Activated CD4-positive, alpha-beta T cell treated with anti-CD3 and anti-CD28 coated beads, Interleukin-2, amount 50 U/mL, for 24 hours (primary cell): ENCODE data around the gene MAP2K5.

Source experiments
- DNase-seq, 2 donors: peaks; one replicate each; pipeline ENCODE4 v3.0.0-alpha.2; 2020; ENCODE audit warnings: low read depth in 1 of 2, low spot score in 1 of 2

MAP2K5 gene

DNA sequence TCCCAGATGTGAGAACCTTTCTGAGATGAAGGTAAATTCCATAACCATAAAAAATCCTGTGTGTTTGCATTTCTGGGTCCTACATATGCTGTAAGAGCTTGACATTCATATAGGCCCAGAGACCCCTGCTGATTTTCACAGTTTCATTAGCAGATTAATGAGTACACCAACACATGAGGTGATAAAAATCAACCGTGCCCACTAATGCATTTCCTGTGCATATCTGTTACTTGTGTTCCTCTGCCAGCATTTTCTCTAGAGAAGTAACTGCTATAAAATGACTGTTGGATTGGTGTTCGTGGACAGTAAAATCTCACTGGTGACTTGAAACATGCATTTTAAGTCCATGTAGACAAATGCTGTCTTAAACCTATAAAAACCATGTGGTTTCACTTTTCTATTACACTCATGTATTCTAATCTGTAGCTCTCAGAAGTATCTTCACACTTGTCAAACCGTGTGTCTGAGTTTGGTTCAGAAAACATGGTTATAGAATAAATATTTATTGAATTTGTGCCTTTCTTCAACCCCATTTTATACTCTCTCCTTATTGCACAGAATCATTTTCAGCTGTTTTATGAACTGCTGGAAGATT, 14.6 kb downstream of the MAP2K5 start:
- no peak for DNase-seq

- no peak for DNase-seq
These were observed 16.0 kb downstream of the MAP2K5 start for GRCh38 chr15:67558502-67558901.

DNA sequence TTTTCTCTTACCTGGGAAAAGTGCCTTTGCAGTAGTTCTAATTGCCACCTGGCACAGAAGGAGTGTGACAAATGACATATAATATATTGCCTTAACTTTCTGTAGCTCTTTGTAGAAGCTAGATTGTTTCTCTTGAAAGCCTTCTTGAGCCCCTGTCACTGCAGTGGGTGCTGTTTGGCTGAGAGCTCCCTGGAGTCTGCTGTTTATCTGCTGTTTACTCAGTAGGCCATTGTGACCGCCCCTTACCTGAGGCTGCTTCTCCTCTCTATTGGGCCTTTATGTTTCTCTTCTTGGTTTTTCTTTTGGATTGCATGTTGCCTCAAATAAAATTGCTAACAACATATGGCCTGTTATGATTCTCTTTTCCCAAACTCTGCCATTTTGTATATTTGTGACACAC, 16.7 kb downstream of the MAP2K5 start:
- DNase-seq = no peak

GRCh38 chr15:67559576-67559975, 17.1 kb downstream of the MAP2K5 start:
- no peak for DNase-seq

DNA sequence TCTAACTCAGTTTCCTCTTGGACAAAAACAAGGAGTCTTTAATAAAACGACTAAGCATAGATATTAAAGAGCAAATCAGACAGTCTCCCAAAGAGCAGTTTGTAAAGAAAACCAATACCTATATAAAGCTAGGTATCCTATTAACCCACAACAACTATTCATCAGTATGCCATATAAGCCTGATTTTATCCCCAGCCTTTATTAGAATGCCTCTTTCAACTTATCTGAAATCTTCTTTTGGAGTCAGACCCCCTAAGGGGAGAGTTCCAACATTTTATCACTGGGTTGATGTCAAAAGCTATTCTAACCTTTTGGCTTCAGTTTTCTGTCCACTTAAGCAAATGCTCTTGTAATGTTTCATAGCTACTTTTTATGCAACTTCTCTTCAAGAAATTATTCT, 17.8 kb downstream of the MAP2K5 start:
- DNase-seq = no peak

DNA sequence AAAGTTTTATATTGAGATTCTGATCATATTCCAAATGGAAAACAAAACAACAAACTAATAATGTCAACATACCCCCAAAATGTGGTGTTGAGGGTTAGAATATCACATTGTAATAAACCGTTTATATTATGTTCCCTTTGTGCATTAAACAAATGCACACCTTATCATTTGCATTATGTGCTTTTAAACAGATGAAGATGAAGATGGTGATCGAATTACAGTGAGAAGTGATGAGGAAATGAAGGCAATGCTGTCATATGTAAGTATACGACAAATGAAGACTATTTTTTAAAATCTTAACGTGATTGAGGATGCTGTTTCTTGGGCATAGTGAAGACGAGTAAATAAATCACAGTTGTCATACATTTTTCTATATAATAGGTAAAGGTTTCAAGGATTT, 20.6 kb downstream of the MAP2K5 start:
- no peak for DNase-seq

GRCh38 chr15:67564021-67564967, 21.8 kb downstream of the MAP2K5 start:
- DNase-seq = no peak

GRCh38 chr15:67564968-67565345, 22.5 kb downstream of the MAP2K5 start:
- DNase-seq = no peak

GRCh38 chr15:67569668-67570067, 27.2 kb downstream of the MAP2K5 start:
- DNase-seq = no peak

DNA sequence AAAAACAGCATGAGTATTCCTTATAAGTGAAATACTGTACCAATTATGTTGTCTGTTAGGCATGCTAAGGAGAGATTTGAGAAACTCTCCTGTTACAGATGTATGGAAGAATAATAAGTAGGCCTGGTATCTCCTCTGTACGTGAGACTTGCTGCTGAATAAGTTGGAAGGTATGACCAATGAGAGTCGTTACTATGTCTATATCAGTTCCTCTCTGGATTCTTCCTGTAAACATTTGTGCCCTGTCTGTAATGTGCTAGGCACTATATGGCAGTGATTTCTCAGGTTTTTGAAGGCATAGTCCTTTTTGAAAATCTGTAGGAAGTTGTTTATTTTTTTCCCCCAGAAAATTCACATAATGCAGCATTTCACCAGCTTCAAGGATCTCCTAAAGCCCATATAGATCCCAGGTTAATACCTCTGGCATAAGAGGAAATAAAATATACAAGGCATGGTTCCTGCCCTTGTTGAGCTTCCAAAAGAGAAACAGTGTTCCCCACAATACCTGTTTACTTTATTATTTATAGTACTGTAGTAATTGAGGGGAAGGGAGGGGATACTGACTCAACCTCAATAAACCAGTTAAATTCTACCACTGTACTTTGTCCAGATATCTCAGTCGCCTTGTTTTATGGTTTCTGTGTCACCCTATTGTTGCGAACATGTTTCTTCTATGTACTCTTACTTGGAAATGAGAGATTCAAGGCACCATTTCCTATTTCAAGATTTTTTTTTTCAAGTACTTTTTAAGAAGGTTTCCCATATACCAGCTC, 28.6 kb downstream of the MAP2K5 start:
- DNase-seq = no peak

DNA sequence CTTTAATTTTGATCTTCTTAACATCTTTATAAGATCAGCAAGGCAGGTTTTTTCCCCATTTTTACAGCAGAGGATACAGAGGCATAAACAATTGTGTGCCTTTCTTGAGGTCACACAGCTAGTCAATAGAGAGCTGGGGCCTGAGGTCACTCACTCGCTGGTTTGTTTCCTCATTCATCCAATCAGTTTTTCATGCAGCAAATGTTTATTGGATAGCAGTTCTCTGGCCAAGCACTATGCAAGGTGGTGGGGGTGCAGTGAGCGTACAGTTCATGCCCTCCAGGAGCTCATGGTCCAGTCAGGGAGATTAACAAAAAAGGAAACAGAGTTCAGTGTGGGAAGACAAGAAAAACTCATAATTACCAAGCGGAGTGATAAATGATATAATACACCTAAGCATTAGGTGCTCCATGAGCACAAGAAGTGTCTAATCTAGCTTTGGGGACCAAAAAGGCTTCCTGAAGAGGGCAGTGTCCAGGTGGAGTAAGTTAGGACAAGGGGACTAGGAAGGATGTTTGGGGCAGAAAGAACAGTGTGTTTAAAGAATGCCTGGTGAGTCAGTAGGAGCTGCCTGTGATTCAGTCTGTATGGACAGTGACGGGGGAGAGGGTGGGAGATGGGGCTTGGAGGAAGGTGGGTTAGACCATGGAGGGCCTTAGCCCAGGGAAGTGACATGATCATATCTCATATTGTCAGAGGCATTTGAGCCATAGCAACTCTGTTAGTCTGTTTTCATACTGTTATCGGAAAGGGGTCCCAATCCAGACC, 29.3 kb downstream of the MAP2K5 start:
- no peak for DNase-seq

DNA sequence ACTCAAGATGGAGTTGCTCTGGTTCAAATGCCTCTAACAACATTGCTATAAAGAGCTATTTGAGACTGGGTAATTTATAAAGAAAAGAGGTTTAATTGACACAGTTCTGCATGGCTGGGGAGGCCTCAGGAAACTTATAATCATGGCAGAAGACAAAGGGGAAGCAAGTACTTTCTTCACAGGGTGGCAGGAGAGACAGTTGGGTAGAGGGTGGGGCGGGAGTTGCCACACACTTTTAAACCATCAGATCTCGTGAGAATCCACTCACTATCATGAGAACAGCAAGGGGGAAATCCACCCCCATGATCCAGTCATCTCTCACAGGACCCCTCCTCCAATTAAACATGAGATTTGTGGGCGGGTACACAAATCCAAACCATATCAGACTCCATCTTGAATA, 30.7 kb downstream of the MAP2K5 start:
- no peak for DNase-seq

GRCh38 chr15:67575039-67575502, 32.6 kb downstream of the MAP2K5 start:
- DNase-seq = no peak

GRCh38 chr15:67578020-67578600, 35.6 kb downstream of the MAP2K5 start:
- no peak for DNase-seq

- DNase-seq = no peak
These were observed 36.7 kb downstream of the MAP2K5 start for GRCh38 chr15:67579164-67579563.

DNA sequence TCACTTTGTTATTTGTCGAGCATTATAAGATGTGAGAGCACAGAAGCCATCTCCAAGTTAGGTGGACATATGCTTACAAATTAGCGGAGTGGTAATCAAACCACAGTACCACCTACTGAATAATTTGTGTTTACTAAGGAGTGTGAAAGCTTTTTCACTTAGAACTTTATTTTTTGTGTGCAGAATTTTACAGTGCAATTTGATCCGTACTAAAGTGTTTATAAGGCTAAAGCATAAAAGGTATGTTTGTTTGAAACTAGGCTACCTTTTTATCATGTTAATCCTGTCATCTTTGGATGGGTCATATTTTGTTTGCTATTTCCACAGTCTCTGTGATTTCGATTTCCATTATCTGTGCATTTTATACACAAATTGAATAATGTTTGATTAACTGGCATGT, 37.5 kb downstream of the MAP2K5 start:
- no peak for DNase-seq

DNA sequence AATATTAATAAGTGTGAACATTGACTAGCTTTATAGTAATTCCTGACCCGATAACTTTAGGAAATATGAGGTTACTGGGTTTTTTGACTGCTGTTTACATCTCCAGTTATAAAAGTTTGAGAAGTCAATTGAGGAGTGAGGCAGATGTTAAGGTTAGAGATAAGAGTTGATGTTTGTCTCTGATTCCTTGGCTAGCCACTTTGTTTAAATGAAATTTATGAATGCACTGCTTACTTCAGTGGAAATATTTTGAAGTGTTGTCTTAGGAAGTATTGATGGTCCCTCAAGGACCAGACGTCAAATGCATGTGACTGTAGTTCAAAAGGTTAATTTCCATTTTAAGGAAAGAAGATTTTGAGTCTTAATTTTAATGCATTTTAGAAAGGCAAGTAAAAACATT, 41.7 kb downstream of the MAP2K5 start:
- DNase-seq = no peak

- DNase-seq = no peak
These were observed 43.2 kb downstream of the MAP2K5 start for GRCh38 chr15:67585681-67586080.

GRCh38 chr15:67587331-67587730, 44.8 kb downstream of the MAP2K5 start:
- DNase-seq = no peak

- DNase-seq = no peak
These were observed 45.3 kb downstream of the MAP2K5 start for GRCh38 chr15:67587754-67588153.

GRCh38 chr15:67590191-67590590, 47.7 kb downstream of the MAP2K5 start:
- no peak for DNase-seq
